ENCODE measurements around the gene ABCB4.
"Not testable (repeated sequence)": the region's sequence is repeated elsewhere in the genome, so short reads cannot be mapped to it uniquely, and the experiment has no call there.

ABCB4 gene

GRCh38 chr7:87476179-87476557 is 688 bp upstream of the ABCB4 start:
- DNase-seq (ENCODE audit: low read depth) = no peak

GRCh38 chr7:87474533-87475358 is 734 bp downstream of the ABCB4 start:
- no peak for DNase-seq (ENCODE audit: low read depth)

GRCh38 chr7:87473986-87474385 is 1.5 kb downstream of the ABCB4 start:
- no peak for DNase-seq (ENCODE audit: low read depth)

GRCh38 chr7:87473192-87473591 is 2.3 kb downstream of the ABCB4 start:
- no peak for DNase-seq (ENCODE audit: low read depth)

GRCh38 chr7:87471473-87471872 is 4.0 kb downstream of the ABCB4 start:
- no peak for DNase-seq (ENCODE audit: low read depth)

- DNase-seq (ENCODE audit: low read depth) = not testable (repeated sequence)
Observed at GRCh38 chr7:87469204-87469603, 6.3 kb downstream of the ABCB4 start.

GRCh38 chr7:87465534-87465880 is 10.0 kb downstream of the ABCB4 start:
- not testable (repeated sequence) for DNase-seq (ENCODE audit: low read depth)

- DNase-seq (ENCODE audit: low read depth) = not testable (repeated sequence)
Observed at GRCh38 chr7:87464830-87465533, 10.5 kb downstream of the ABCB4 start.

GRCh38 chr7:87463982-87464381 is 11.5 kb downstream of the ABCB4 start:
- no peak for DNase-seq (ENCODE audit: low read depth)

- not testable (repeated sequence) for DNase-seq (ENCODE audit: low read depth)
Observed at GRCh38 chr7:87460444-87460843, 15.0 kb downstream of the ABCB4 start.

GRCh38 chr7:87459941-87460340 is 15.5 kb downstream of the ABCB4 start:
- no peak for DNase-seq (ENCODE audit: low read depth)

GRCh38 chr7:87458148-87458547 is 17.3 kb downstream of the ABCB4 start:
- no peak for DNase-seq (ENCODE audit: low read depth)

- no peak for DNase-seq (ENCODE audit: low read depth)
Observed at GRCh38 chr7:87456247-87456646, 19.2 kb downstream of the ABCB4 start.

- DNase-seq (ENCODE audit: low read depth) = no peak
Observed at GRCh38 chr7:87452279-87452678, 23.2 kb downstream of the ABCB4 start.

- DNase-seq (ENCODE audit: low read depth) = no peak
Observed at GRCh38 chr7:87451187-87451586, 24.3 kb downstream of the ABCB4 start.

- DNase-seq (ENCODE audit: low read depth) = no peak
Observed at GRCh38 chr7:87450706-87451105, 24.8 kb downstream of the ABCB4 start.

- no peak for DNase-seq (ENCODE audit: low read depth)
Observed at GRCh38 chr7:87448388-87448787, 27.1 kb downstream of the ABCB4 start.

GRCh38 chr7:87447116-87447635 is 28.3 kb downstream of the ABCB4 start:
- DNase-seq (ENCODE audit: low read depth) = no peak

- no peak for DNase-seq (ENCODE audit: low read depth)
Observed at GRCh38 chr7:87445897-87446296, 29.6 kb downstream of the ABCB4 start.

GRCh38 chr7:87435546-87435945 is 39.9 kb downstream of the ABCB4 start:
- DNase-seq (ENCODE audit: low read depth) = no peak

- DNase-seq (ENCODE audit: low read depth) = no peak
Observed at GRCh38 chr7:87432536-87432935, 42.9 kb downstream of the ABCB4 start.

GRCh38 chr7:87427288-87427687 is 48.2 kb downstream of the ABCB4 start:
- DNase-seq (ENCODE audit: low read depth) = no peak

GRCh38 chr7:87426160-87426559 is 49.3 kb downstream of the ABCB4 start:
- DNase-seq (ENCODE audit: low read depth) = no peak
